GM12872 (cell line): ENCODE results near the gene MACROH2A2.
A peak's percentile ranks its signal among the peaks of the same experiment; 100 is the strongest.

ENCODE experiments used
- TF ChIP-seq, protein P1 (sequence below): IDR thresholded peaks from 3 replicates; pipeline ENCODE4 v1.5.1; 2011; ENCODE audit warnings: low read depth, mild to moderate bottlenecking, low read length, moderate library complexity; ENCODE audit not compliant: insufficient read depth

MACROH2A2 gene

DNA sequence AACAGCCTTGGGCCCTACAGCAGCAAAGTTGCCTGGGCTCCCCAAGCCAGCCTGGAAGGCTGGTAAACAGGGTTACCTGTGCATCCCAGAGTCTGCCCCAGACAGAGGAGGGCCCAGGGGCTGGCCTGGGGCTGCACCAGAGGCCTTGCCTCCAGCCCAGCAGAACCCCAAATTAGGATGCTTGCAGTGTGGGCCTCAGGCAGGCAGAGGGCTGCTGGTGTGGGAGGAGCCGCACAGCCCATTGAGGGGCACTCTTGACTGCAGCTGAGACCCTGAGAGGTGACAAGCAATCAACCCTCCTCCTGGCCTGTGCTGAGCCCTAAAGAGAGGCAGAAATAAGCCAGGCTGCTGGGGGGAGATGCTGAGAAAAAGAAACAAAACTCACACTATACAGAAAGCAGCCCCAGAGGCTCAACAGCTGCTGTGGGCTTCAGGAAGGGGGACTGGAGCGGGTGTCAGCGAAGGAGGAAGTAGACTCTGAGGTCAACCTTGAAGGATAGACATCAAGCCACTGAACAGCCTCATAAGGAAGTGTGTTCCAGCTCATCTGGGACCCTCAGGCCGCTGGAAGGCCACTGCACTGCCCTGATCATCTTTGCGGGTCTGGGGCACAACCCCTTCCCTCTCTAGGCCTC lies 73.4 kb downstream of the MACROH2A2 start:
- TF ChIP-seq, protein P1, sequence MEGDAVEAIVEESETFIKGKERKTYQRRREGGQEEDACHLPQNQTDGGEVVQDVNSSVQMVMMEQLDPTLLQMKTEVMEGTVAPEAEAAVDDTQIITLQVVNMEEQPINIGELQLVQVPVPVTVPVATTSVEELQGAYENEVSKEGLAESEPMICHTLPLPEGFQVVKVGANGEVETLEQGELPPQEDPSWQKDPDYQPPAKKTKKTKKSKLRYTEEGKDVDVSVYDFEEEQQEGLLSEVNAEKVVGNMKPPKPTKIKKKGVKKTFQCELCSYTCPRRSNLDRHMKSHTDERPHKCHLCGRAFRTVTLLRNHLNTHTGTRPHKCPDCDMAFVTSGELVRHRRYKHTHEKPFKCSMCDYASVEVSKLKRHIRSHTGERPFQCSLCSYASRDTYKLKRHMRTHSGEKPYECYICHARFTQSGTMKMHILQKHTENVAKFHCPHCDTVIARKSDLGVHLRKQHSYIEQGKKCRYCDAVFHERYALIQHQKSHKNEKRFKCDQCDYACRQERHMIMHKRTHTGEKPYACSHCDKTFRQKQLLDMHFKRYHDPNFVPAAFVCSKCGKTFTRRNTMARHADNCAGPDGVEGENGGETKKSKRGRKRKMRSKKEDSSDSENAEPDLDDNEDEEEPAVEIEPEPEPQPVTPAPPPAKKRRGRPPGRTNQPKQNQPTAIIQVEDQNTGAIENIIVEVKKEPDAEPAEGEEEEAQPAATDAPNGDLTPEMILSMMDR, result no peak

GRCh38 chr10:70126700-70127395 lies 74.2 kb downstream of the MACROH2A2 start:
- TF ChIP-seq, protein P1, result no peak

DNA sequence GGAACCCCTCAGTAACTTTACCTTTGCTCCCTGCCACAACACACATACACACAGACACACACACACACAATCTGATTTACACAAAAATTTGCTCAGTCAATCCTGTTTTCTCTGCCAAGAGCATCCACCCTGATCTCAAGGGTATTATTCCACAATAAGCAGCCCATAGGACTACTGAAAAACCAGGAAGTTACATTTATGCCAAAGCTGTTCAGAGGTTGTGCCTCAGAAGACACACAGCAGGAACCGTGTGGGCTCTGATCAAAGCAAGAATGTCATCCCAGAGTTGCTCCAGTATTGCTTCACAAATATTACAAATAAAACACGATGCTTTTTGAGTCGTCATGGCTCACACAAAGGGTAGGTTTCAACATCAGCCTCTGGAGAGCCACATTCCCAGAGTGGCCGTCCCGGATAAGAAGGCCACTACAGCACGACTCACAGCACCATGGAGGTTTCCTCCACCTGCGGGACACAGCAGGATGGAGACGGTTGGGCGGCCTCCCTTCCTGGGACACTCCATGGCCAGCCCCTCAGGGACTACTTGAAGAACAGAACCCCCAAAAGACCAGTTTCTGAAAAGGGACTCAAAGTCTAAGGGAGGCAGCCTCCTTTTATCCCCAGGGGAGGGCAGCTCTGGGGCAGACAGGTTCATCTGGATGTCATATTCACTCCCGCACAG lies 78.4 kb downstream of the MACROH2A2 start:
- TF ChIP-seq, protein P1, result no peak

- TF ChIP-seq, protein P1, result no peak
These were observed 78.9 kb downstream of the MACROH2A2 start for GRCh38 chr10:70131560-70131937.

DNA sequence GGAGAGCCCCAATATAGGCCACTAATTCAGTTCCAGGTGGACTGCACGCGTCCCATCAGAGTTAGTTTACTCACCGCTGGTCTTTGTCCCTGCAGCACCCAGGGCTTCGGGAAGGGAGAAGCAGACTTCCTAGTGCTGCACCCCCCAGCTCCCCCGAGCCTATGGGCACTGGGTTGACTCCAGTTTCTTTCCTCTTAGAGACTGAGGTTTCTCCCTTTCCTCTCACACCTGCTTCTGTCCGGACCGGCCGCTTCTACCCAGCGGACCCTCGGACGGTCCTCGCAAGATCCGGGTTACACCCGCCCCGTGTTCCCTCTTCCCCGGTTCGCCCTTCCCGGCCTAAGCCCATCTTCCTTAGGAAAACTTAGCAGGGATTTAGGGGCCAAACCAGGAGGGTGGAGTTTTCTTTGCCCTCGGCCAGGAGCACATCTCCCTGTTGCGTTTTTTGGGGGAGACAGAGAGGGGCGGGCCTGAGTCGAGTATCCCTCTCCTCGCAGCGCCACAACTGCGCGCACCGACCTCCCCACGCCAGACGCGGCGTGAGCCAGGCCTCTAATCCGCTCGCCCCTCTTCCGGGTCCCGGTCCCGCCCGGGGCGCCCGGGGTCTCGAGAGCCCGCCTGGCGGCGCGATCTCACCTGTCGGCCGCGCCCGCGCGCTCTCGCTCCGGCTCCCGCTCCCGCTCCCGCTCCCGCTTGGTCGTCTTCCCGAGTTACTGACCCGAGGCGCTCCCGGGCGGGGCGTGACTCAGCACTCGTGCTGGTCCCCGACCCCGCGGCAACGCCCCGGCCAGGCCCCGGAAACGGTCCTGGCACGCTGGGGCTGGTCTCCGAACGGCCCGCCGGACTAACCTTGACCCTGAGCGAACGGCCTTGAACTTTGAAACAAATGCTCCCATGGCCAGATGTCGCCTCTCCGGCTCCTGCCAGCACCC lies 79.7 kb downstream of the MACROH2A2 start, which contains the start of gene AIFM2:
Gene AIFM2, minus strand, starts transcription at position 728 of the 932 bp plus-strand sequence. CDS start 8,741 bp downstream, outside the sequence.
- TF ChIP-seq, protein P1, result 0 out of 3 replicates have a peak, but pooled peaks have one; percentile 17

DNA sequence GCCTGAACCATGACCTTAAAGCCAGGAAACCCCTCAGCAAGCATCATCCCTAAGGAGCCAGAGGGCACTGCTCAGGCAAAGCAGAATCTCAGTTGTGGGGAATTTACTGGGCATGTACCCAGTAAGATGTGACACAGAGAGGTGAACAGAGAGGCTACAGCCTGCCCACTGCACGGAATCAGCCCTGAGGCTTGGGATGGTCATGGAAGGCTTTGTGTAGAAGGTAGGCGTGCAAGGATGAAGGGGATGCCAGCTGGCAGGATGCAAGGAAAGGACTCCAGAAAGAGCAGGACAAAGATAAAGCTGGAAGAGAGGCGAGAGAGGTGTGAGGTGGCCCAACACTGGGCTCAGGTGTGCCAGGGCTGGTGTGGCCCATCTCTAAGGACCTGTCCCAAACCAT lies 82.4 kb downstream of the MACROH2A2 start:
- TF ChIP-seq, protein P1, result no peak

GRCh38 chr10:70135684-70136083 lies 83.0 kb downstream of the MACROH2A2 start:
- TF ChIP-seq, protein P1, result no peak
